ENCODE measurements around the gene TCERG1L. TPM values are rescaled to one million over a fixed set of nuclear protein-coding genes. Genes with fewer than 3 reads are reported as not detected.
"Not testable (repeated sequence)": the region's sequence is repeated elsewhere in the genome, so short reads cannot be mapped to it uniquely, and the experiment has no call there.

TCERG1L gene
- total RNA-seq, 1 donor from 2014 or later: 0.91 TPM

DNA sequence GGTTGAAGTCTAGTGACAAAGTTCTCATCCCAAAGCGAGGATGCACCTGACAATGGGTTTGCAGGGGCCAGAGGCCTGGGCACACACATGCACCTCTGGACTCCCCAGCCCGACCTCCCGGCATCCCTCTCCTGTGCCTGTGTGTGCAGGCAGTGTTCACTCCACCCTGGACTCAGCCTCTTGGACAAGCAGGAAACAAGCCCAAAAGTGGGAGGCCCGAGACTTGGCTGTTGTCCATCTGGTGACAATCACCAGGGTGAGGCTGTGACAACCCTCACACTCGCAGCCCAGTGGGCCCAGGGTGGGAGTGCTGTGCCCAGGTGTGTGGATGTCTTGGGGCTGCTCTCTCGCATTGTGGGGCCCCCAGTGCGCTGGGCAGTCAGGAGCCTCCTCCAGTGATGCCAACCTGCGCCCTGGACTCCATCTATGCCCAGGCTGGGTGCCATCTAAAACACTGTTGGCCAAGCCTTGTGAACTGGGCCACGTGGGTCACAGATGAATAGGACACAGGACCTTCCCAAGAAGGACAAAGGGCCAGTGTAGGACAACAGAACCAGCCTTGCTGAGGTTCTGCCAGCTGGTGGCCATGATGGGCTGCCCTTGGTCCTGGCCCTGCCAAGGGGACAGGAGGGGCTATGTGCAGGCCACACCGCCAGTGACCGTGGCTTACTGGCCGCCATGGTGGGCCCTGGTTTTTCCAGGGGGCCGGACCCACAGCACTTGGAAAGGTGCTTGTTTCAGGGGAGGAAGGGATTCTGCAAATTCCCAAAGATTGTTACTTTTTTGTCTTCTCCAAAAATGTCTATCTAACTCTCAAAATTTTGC, 144.3 kb downstream of the TCERG1L start:
- peak; percentile 33 for DNase-seq (ENCODE audit: low spot score)

GRCh38 chr10:131166486-131166885, 145.0 kb downstream of the TCERG1L start:
- DNase-seq (ENCODE audit: low spot score): peak; percentile 20

DNA sequence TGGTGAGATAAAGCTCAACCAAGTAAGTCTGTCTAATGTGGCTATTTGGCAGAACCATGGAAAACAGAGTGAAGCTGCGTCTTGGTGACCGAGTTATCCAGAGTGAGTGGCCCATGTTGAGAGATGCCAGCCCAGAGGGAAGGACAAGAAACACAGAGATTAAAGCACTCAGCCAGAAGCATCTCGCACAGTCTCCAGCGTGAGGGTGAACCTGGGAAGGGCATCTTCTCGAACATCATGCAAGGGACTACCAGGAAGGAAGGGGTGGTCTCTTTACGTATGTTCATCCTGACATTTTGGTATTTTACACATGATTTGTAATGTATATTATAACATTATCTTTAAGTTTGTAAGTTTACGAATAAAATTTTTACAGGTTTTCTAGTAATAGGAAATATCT, 146.4 kb downstream of the TCERG1L start:
- no peak for DNase-seq (ENCODE audit: low spot score)

GRCh38 chr10:131162866-131163843, 148.4 kb downstream of the TCERG1L start:
- no peak for DNase-seq (ENCODE audit: low spot score)

- no peak for DNase-seq (ENCODE audit: low spot score)
These were observed 149.3 kb downstream of the TCERG1L start for GRCh38 chr10:131162211-131162610.

- no peak for DNase-seq (ENCODE audit: low spot score)
These were observed 150.4 kb downstream of the TCERG1L start for GRCh38 chr10:131161087-131161486.

GRCh38 chr10:131160219-131160875, 151.2 kb downstream of the TCERG1L start:
- no peak for DNase-seq (ENCODE audit: low spot score)

DNA sequence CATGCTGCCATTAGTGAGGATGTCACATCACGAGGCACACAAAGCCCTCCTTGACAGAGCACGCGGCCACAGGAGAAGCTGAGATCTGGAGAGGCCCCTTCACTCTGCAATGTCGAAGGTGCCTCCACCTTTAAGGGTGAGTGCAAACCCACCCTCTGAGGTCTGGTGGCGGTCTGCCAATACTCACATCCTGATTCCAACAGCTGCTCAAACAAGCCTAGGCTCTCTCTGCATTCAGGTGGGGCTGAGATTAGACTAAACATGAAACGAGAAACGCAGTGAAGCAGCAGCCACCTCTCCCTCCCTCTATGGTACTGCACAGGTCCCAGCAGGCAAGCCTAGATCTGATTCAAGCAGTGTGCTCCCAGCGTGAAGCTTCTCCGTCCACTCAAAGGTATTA, 151.8 kb downstream of the TCERG1L start:
- DNase-seq (ENCODE audit: low spot score): no peak

DNA sequence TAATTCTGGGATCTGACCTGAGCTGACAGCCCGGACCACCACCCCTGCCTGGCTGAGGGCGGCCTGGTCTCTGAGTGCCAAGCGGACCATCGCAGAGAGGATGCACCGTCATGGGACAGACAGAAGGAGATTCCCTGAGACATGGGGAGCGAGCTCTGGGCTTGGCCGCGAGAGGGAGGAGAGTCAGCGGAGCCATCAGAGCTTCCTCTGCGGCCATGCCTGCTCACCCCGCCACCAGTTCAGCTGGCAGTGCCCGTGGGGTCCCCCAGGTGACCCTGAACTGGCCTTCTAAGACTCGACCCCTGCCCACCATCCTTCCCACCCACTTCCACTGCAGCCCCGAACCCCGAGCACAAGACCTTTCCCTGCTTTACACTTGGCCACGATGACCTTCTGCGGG, 152.8 kb downstream of the TCERG1L start:
- DNase-seq (ENCODE audit: low spot score): no peak

GRCh38 chr10:131157899-131158298, 153.6 kb downstream of the TCERG1L start:
- DNase-seq (ENCODE audit: low spot score): no peak

DNA sequence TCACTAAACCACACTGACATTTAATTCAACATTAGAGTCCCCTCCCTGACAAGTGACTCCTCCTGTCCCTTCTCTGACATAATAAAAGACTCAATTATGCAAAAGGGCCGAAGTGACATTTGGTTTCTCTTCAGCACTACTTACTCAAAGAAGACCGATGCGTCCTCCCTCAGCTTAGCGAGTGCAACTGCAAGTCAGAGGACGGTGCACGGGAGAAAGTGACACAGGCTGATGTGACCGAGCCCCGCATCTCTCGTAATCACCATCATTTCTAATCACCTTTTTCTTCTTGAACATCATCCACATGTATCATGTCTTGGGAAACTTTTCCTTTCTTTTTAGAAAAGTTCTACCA, 155.7 kb downstream of the TCERG1L start:
- no peak for DNase-seq (ENCODE audit: low spot score)

DNA sequence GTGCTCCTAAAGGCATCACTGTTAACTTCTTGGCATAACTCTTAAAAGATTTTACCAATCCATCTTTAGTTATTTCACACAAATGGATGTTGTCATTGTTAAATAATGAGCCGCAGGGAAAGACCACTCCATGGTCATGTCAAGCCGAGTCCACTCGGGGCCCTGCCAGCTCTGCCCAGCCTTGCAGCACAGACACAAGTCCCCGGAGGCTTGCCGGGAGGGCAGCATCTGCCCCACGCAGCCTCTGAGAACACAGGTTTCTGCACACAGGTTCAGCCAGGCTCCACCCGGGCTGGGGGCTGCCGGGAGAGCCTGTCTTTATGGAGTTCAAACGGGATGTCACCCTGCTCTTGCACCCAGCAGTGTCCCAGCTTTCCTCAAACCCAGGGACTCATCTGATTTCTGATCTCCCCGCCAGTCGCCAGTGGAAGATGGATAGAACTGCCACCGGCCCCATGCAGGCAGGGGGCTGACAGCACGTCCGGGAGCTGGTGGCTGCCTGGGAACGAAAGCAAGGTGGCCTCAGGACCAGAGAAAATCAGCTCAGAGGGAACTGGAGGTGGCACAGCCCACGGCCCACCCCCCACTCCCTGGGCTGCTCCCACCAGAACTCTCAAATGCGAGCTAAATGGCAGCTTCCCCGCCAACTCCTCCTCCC, 156.2 kb downstream of the TCERG1L start:
- DNase-seq (ENCODE audit: low spot score): no peak

GRCh38 chr10:131154306-131155025, 157.1 kb downstream of the TCERG1L start:
- DNase-seq (ENCODE audit: low spot score): no peak

DNA sequence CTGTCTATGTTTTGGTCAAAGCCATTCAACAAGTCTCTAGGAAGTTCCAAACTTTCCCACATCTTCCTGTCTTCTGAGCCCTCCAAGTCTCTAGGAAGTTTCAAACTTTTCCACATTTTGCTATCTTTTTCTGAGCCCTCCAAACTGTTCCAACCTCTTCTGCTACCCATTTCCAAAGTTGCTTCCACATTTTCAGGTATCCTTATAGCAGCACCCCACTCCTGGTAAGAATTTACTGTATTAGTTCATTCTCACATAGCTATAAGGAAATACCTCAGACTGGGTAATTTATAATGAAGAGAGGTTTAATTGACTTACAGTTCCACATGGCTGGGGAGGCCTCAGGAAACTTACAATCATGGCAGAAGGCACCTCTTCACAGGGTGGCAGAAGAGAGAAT, 159.1 kb downstream of the TCERG1L start:
- not testable (repeated sequence) for DNase-seq (ENCODE audit: low spot score)

GRCh38 chr10:131150126-131150525, 161.4 kb downstream of the TCERG1L start:
- DNase-seq (ENCODE audit: low spot score): no peak

- no peak for DNase-seq (ENCODE audit: low spot score)
These were observed 161.9 kb downstream of the TCERG1L start for GRCh38 chr10:131149586-131149985.

DNA sequence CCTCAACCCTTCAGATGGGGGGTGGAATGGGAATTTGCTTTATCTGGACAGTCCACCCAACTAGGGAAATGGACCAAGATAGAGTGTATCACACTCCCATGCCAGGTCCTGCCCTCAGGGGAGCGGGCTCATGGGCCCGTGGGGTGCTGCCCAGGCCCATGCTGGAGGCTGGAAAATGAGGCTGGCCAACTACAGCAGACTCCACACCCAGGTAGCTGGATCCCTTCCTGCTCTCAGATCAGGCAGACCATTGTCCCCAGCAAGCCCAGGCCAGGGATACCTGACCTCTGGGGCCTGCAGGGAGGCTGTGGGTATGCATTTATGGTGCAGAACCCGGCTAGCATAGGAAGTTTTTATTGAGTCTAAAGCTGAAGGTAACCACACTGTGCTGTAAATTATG, 162.4 kb downstream of the TCERG1L start:
- no peak for DNase-seq (ENCODE audit: low spot score)

DNA sequence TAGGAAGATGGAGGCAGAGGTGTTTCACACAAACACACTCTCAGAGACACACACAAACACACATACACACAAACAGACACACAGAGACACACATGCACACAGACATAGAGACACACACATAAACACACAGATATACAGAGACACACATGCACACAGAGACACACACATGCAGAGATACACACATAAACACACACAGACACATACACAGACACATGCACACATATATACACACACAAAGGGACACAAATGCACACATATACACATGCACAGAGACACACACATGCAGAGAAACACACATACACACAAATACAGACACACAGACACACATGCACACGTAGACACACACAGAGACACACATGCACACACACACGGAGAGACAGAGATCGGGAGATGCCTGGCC, 163.3 kb downstream of the TCERG1L start:
- no peak for DNase-seq (ENCODE audit: low spot score)

DNA sequence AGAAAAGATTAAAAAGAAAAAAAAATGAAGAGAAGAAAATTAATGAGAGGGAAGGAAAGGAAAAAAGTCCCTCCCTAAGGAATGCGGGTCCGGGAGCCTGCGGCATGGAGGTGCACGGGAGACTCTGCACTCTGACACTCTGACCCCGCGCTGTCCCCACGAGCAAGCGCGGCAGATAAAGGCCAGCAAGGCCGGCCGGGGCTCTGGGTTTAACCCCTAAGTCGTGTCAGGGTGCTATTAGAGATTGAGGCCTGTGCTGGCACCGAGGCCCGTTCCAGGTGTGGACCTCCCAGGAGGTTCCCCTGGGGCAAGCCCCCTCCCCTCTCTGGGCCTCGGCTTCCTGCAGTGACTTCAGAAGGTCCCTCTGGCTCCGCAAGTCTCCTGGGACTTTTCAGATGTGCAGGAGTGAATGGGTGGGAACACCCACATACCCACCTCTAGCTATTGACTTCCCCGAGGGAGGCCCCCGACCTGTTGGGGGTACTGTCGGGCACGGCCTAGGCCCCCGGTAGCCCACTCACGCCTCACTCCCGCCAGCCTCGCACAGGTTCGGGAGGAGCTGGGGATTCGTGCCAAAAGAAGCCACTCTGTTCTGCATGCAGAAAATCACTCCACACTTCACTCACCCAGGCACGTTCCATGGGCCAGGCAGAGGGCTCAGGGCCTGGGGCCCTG, 164.1 kb downstream of the TCERG1L start:
- DNase-seq (ENCODE audit: low spot score): no peak

DNA sequence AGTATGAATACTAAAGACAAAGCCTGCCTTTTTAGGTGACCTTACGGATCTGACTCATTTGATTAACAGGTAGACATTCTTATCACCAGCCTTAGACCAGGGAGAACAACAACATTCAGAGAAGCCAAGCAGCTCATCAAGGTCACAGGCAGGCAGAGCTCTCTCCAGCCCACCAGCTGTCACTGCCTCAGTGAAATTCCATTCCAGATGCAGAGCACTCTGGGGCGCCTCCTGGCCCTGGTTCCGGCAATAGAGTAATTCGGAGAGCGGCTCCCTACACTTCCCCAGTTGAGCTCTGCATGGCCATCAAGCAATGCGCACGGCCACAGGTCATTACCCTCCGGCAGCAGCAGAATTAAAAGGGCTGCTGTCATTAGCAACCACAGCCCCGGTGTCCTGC, 164.7 kb downstream of the TCERG1L start:
- no peak for DNase-seq (ENCODE audit: low spot score)
